Breast epithelium (tissue), 4 donors: Measurements from ENCODE around the gene MACROD2. TPM values are rescaled to one million over a fixed set of nuclear protein-coding genes. Genes with fewer than 3 reads are reported as not detected.

Source experiments
- DNase-seq, 2 donors: peaks; one replicate each; pipeline ENCODE4 v3.0.0-alpha.2; 2019; ENCODE audit warnings: low spot score in 2 of 2
- H3K27ac ChIP-seq, 2 donors: fragments of 200-600 bp; sonication (generic) in 1 of 2; one replicate each; pipeline ENCODE4 v1.5.1; 2016 to 2019; ENCODE audit warnings: mild to moderate bottlenecking in 1 of 2
- H3K27me3 ChIP-seq, 2 donors: fragments of 200-600 bp; sonication (generic) in 1 of 2; one replicate each; pipeline versions ENCODE4 v1.5.1 to v1.6.0; 2017 to 2019; ENCODE audit warnings: control low read depth in 1 of 2, mild to moderate bottlenecking in 1 of 2
- H3K36me3 ChIP-seq: fragments of 200-600 bp; one replicate; pipeline ENCODE4 v1.5.1; 2019
- H3K4me1 ChIP-seq, 2 donors: fragments of 200-600 bp; sonication (generic); one replicate each; pipeline ENCODE4 v1.5.1; 2016 to 2019; ENCODE audit warnings: control low read depth in 1 of 2
- H3K4me3 ChIP-seq, 3 donors: fragments of 200-600 bp; sonication (generic); 1 replicate in 2 of 3; 2 replicates in 1 of 3; pipeline ENCODE4 v1.5.1; 2016 to 2019; ENCODE audit warnings: mild to moderate bottlenecking in 3 of 3, moderate library complexity in 2 of 3
- H3K9me3 ChIP-seq, 2 donors: fragments of 200-600 bp; sonication (generic) in 1 of 2; one replicate each; pipeline ENCODE4 v1.5.1; 2016 to 2019; ENCODE audit warnings: control low read depth in 1 of 2
- POLR2A ChIP-seq: fragments of 450-650 bp; IDR thresholded peaks from one replicate; pipeline ENCODE4 v1.6.1; 2016; ENCODE audit warnings: antibody characterized with exemption, mild to moderate bottlenecking, moderate library complexity
- POLR2AphosphoS5 ChIP-seq, 3 donors: sonication (generic); formaldehyde crosslinking; IDR thresholded peaks; one replicate each; pipeline ENCODE4 v1.6.1; 2017; ENCODE audit warnings: antibody characterized with exemption in 3 of 3
- intact Hi-C: fragments of 100-400 bp; cut with DNase I; formaldehyde crosslinking; loops from one replicate; pipeline ENCODE4 v1.15.1; 2023; ENCODE audit warnings: low total_unique reads
- total RNA-seq, 3 donors: library from RNA; depleted of rRNA; stranded (reverse); fragments of >200 nt; gene quantifications; one replicate each; pipeline ENCODE4 v1.1.0, GENCODE V29; 2016
- TF ChIP-seq, protein P1 (sequence below), 3 donors: fragments of 450-650 bp; IDR thresholded peaks; one replicate each; pipeline ENCODE4 v1.5.1; 2016 to 2017; ENCODE audit warnings: antibody characterized with exemption in 3 of 3, mild to moderate bottlenecking in 3 of 3, moderate library complexity in 3 of 3

MACROD2 gene
- total RNA-seq, 3 donors from 2014 or later: 6.7 to 26.8 (median 8.8) TPM

DNA sequence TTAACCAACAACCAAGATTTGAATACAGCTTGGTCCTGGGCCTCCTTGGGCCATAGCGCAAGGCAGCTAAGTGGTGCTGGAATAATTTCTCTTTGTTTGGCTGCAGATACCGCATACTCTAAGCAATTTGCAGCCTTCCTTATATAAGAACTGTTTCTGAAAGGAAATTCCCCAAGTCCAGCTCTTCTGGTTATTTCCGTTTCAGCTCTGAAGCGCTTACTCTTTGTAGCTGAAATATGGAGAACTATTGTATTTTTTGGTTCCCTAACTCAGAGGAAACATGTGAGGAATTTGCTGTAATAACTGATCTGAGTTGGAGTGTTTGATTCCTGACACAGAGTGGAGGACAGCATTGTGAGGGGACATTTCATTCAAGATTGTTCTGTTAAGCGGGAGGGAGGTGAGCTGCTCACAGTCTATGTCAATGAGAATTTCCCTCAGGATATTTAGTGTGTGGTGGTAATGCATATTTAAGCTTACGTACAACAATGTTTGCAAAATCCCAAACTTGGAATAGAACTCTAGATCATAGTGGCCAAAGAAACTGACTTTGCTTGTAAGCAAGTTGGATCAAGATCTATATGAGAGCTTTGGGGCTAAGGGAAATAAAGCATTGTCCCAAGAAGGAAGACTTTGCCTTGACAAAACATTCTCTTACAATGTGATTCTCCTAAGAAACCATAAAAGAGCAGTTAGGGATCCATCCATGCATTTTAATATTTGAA lies 918.7 kb downstream of the MACROD2 start:
- no peak overlapping the region for H3K4me3 ChIP-seq
- H3K36me3 ChIP-seq: no peaks in the 10 kb centered on the region
- intact Hi-C loops: no loop called here
- H3K4me1 ChIP-seq: no peaks in the 10 kb centered on the region
- TF ChIP-seq, protein P1, sequence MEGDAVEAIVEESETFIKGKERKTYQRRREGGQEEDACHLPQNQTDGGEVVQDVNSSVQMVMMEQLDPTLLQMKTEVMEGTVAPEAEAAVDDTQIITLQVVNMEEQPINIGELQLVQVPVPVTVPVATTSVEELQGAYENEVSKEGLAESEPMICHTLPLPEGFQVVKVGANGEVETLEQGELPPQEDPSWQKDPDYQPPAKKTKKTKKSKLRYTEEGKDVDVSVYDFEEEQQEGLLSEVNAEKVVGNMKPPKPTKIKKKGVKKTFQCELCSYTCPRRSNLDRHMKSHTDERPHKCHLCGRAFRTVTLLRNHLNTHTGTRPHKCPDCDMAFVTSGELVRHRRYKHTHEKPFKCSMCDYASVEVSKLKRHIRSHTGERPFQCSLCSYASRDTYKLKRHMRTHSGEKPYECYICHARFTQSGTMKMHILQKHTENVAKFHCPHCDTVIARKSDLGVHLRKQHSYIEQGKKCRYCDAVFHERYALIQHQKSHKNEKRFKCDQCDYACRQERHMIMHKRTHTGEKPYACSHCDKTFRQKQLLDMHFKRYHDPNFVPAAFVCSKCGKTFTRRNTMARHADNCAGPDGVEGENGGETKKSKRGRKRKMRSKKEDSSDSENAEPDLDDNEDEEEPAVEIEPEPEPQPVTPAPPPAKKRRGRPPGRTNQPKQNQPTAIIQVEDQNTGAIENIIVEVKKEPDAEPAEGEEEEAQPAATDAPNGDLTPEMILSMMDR (IDR thresholded peaks at IDR 0.05): no peak
- TF ChIP-seq POLR2AphosphoS5 (IDR thresholded peaks at IDR 0.05) (no peak), POLR2A (no peak)
- H3K27ac ChIP-seq: no peak overlapping the region
- no peak for DNase-seq
- no peaks in the 10 kb centered on the region for H3K27me3 ChIP-seq
- H3K9me3 ChIP-seq: no peaks in the 10 kb centered on the region

DNA sequence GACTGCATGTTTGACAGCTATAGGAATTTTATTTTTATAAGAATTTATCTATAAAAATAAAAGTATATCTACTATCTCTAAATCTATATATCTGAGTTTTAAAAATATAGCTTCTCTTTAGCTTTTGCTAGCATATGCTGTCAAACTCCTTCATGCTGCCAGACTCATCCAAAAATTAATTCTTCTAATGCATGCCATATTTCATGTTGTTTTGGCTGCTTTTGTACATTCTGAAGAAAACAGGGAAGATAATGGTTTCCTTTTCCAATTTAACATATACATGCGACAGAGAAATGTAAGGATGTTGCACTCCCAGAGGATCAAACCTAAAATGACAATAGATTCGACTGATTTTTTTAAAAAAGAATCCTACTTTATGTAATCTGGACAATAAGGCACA lies 919.3 kb downstream of the MACROD2 start:
- Histone ChIP-seq H3K27ac (no peak overlapping the region), H3K4me1 (no peaks in the 10 kb centered on the region), H3K27me3 (no peaks in the 10 kb centered on the region), H3K36me3 (no peaks in the 10 kb centered on the region), H3K4me3 (no peak overlapping the region), H3K9me3 (no peaks in the 10 kb centered on the region)
- intact Hi-C loops: no loop called here
- DNase-seq: no peak
- TF ChIP-seq, protein P1 (IDR thresholded peaks at IDR 0.05): no peak
- TF ChIP-seq POLR2A (no peak), POLR2AphosphoS5 (IDR thresholded peaks at IDR 0.05) (no peak)

DNA sequence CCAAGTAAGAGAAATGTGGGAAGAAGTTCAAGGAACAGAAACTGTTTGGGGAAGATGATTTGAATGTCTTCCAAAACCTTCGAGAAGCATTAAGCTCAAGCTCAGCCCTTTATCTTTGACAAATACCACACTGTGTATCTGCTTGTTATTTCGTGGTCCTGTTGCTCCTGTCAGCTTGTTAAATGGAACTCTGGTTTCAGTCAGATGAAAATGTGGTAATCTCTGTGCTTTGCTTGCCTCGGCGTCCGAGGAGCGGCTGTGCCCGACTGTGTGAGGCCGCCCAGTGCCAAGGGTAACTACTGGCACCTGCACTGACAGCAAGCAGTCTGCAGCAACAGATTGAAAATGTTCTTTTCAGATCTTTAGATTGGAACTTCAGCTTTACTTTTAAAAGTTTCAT lies 920.0 kb downstream of the MACROD2 start:
- Histone ChIP-seq H3K4me3 (no peak overlapping the region), H3K36me3 (no peaks in the 10 kb centered on the region), H3K27ac (no peak overlapping the region), H3K4me1 (no peaks in the 10 kb centered on the region), H3K27me3 (no peaks in the 10 kb centered on the region), H3K9me3 (no peaks in the 10 kb centered on the region)
- TF ChIP-seq POLR2A (no peak), POLR2AphosphoS5 (IDR thresholded peaks at IDR 0.05) (no peak)
- TF ChIP-seq, protein P1 (IDR thresholded peaks at IDR 0.05): no peak
- DNase-seq: no peak
- intact Hi-C loops: no loop called here

DNA sequence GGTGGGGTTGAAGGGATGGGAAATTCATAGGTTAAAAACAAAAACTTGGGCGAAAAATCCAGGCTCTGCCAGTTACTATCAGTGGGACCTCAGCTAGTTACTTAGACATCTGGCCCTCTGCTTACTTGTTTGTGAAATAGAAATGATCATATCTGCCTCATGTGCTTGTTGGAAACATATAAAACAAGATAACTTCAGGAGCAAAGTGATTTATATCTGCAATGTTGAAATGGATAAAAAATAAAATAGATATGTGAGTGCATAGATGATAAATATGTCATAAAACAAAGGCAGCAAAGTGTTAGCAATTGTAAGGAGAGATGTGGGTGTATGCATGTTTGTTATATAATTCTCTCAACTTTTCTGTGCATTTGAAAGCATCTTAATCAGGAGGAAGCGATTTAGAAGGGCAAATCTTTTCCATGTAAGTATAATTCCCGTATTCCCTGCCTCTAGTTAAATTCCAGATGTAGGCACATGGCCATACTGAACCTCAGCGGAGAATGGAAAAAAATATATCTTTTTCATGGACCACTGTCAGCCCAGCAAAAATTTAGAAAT lies 921.1 kb downstream of the MACROD2 start:
- Histone ChIP-seq H3K4me3 (no peak overlapping the region), H3K4me1 (no peaks in the 10 kb centered on the region), H3K27ac (no peak overlapping the region), H3K36me3 (no peaks in the 10 kb centered on the region), H3K27me3 (no peaks in the 10 kb centered on the region), H3K9me3 (no peaks in the 10 kb centered on the region)
- DNase-seq: no peak
- intact Hi-C loops: no loop called here
- no peak for TF ChIP-seq POLR2A
- TF ChIP-seq, protein P1 (IDR thresholded peaks at IDR 0.05): no peak
- no peak for TF ChIP-seq POLR2AphosphoS5 (IDR thresholded peaks at IDR 0.05)

DNA sequence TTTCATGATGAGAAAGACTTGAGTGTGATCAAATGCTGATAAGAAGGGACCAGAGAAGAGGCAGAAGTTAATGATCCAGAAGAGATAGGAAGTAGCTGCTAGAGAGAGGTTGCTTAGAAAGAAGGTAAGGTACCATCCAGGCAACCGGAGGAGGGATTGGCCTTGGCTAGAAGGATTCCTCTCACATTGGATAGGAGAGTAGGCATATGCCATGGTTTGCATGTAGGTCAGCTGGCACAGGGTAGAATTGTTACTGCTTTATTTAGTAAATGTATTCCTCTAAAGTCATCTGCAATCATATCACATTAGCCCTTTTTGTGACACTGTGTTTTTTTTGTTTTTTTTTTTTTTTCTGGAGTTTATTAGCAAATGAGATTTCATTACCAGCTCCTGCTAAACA lies 923.0 kb downstream of the MACROD2 start:
- H3K9me3 ChIP-seq: no peaks in the 10 kb centered on the region
- H3K4me1 ChIP-seq: no peaks in the 10 kb centered on the region
- intact Hi-C loops: no loop called here
- H3K27me3 ChIP-seq: no peaks in the 10 kb centered on the region
- no peak for DNase-seq
- no peak overlapping the region for H3K27ac ChIP-seq
- TF ChIP-seq POLR2A (no peak), POLR2AphosphoS5 (IDR thresholded peaks at IDR 0.05) (no peak)
- TF ChIP-seq, protein P1 (IDR thresholded peaks at IDR 0.05): no peak
- H3K36me3 ChIP-seq: no peaks in the 10 kb centered on the region
- H3K4me3 ChIP-seq: no peak overlapping the region
